HG03571 (cell line): ENCODE data around the gene PRSS22.

Source experiments
- ATAC-seq: cut with Tn5 transposase; IDR thresholded peaks from one replicate; pipeline ENCODE4 v1.9.1; 2021; ENCODE audit not compliant: unreplicated experiment

The PRSS22 gene

GRCh38 chr16:2881783-2882649 is 24.0 kb upstream of the PRSS22 start:
- no peak for ATAC-seq

- no peak for ATAC-seq
These were observed 22.0 kb upstream of the PRSS22 start for GRCh38 chr16:2879854-2880508.

DNA sequence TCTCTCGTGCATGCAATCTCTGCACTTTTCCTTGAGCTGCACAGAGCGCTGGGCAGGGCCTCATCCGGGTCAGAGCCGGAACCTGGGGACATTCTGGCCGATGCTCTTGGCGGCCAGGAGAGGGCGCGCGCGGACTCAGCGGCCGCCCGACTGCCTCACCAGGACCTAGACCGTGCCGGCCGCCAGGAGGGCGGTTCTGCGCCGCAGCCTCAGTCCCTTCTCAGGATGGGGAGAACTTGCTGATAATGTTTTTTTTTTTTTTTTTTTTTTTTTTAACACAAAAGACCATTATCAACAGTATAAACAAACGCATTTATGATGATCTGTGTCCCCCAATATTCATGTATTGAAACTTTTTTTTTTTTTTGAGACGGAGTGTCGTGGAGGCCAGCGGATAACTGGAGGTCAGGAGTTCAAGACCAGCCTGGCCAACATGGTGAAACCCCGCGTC is 17.0 kb upstream of the PRSS22 start:
- ATAC-seq, result no peak

DNA sequence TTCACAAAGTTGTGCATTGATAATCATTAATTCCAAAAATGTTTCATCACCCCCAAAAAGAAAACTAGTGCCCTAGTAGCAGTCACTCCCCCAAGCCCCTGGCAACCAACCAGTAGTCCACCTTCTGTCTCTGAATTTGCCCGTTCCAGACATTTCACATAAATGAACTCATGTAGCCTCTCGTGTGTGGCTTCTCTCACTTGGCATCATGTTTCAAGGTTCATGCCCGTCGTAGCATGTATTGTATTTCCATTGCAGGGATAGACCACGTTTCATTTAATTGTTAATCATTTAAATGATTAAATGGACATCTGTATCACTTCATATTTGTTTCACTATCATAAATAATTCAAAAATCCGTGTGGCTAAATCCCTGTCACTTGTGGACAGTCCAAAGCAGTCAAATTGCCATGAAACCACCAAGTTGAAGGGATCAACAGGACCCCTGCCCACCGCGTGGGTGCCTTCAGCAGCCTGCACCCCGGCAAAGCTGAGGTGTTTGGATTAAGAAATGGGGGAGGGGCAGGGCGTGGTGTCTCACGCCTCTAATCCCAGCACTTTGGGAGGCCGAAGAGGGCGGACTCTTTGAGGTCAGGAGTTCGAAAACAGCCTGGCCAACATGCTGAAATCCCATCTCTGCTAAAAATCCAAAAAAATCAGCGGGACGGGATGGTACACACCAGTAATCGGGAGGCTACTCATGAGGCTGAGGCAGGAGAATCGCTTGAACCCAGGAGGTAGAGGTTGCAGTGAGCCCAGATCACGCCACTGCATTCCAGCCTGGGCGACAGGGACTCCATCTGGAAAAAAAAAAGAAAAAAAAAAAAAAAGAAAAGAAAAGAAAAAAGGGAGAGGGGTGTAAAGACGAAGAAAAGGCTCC is 16.3 kb upstream of the PRSS22 start:
- ATAC-seq, result no peak

DNA sequence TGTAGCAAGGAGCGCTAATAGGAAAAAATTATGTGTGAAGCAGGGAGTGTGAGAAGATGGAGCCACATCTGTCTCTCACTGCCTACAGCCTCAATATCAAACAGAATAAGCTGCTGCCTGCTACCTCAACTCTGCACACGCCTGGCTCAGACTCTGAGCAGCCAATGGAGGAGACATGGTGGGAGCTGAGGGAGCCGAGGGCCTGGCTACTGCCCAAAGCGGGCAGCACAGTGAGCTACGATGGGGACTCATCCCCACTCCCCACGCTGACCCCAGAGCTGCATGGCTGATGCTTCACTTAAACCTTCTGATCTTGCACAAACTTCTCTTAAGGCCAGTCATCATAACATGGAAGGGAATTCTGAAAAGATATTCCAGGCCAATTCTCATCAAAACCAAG is 14.0 kb upstream of the PRSS22 start:
- no peak for ATAC-seq

DNA sequence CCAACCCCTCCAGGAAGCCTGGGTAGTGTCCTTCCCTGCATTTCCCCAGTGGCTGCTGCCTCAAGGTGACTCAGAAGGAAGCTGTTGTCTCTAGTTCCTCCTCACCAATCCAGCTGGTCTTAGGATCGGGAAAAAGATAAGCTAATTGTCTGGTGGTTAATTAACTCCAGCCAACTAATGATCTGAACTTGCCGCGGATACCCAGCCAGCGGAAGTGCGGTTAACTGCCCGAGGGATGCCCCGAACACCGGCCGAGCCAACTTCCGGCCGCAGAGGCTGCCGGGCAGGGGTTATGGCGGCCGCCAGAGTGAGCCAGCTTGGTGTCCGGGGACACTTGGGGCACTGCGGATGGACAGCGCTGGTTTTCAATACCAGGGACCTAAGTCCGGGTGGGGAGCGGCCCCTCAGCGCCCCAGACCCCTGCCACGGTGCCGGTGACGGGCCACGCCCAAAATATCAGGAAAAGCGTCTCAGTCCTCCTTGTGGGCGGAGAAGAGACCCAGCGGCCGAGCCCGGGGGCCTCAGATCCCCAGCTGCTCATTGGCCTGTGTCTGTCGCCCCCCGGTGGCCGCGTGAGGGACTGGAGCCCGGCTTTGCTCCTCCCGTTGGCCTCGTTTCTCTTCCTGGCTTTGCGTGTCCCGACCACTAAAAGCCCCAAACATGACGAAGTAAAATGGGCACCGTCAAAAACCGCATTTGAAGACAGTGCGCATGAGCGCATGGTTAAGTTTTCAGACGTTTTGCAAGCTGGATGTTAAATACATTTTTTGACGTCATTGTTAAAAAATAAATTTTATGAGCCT is 10.2 kb upstream of the PRSS22 start:
- ATAC-seq, result peak; percentile 73

DNA sequence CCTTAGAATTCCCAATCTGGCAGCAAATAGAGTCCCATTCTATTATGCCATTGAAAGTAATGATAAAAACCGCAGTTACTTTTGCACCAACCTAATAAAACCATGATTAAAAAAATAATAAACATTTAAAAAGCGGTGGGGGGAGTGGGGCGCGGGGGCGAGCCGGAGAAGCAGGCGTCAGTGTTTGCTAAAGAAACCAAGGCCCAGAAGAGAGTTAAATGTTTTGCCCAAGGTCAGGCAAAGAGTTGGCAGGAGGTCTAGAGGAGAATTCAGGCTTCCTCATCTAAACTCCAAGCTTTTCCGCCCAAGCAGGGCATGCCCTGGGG is 9.7 kb upstream of the PRSS22 start:
- no peak for ATAC-seq

GRCh38 chr16:2866431-2866830 is 8.5 kb upstream of the PRSS22 start:
- ATAC-seq, result no peak

DNA sequence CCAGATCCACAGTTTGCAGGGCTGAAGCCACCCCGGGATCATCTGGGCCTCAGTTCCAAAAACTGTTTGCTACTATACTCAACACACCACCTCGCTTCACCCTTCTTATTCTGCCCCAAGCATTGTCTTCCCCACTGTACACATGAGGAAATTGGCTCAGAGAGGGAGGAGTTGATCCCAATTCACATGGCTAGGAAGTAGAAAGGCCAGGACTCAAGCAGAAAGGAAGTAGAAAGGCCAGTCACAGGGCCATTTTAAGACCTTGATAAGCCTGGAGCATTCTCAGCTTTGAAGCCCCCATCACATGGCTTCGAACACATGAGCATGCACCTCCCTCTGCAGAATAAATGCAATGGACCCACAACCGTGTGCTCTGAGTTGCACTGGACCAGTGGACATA is 7.7 kb upstream of the PRSS22 start:
- ATAC-seq, result no peak

GRCh38 chr16:2860826-2861567 is 3.0 kb upstream of the PRSS22 start:
- no peak for ATAC-seq

DNA sequence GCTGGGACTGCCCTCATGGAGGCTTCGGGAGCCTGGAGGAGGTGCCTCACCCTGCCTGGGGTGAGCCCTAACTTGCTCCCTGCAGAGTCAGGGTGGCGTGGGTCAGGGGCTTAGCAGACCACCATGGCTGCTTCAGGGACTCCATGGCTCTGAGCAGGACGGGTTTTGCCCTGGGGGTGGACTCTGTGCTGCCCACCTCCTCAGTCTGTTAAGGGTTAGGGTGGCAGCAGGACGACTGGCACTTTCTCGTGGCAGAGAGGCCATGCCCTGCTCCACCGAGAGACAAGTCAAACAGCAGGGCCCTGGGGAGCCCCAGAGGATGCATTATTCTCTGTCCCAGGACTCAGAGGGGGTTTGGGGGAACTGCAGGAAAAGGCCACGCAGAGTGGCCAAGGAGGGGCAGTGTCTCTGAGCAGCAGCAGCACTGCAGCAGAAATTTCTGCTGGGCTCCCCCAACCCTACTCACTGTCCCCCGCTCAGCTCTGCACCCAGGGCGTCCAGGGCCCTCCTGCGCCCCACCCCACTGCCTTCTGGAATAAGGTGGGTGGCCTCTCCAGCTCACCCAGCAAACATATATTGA is 1.8 kb upstream of the PRSS22 start:
- ATAC-seq, result no peak

DNA sequence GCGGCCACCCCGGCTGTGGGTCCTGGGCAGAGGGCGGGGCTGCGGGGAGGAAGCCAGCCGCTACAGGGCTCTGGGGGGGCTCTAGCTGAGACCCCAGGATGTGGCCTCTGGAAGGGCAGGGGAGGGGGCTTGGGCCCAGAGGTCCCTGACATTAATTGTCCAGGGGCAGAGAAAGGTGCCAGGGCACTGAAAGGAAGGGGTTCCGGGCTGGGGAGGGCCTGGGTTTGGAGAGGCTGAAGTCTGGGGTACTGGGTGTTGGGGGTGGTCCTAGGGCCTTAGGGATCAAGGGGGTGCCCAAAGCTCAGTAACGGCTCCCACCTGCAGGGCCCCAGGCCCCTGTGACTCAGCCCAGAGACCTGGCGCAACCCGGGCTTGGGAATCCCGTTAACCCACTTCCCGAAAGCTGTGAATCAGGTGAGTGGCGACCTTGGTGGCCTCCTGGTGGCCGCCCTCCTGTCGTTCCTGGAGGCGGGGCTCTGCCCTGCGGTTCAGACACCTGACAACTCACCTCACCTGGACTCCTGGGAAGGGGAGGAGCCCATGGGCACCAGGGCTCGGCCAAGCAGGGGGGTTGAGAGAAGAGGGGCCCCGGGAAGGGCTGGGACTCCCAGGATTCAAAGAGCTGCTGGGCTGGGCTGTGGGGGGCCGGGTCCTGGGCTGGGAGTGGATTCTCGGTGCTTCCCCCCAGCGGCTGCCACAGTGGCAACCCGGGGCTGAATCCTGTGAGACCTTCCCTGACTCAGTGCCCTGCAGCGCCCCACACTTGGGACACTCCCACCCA is 465 bp upstream of the PRSS22 start:
- ATAC-seq, result no peak

DNA sequence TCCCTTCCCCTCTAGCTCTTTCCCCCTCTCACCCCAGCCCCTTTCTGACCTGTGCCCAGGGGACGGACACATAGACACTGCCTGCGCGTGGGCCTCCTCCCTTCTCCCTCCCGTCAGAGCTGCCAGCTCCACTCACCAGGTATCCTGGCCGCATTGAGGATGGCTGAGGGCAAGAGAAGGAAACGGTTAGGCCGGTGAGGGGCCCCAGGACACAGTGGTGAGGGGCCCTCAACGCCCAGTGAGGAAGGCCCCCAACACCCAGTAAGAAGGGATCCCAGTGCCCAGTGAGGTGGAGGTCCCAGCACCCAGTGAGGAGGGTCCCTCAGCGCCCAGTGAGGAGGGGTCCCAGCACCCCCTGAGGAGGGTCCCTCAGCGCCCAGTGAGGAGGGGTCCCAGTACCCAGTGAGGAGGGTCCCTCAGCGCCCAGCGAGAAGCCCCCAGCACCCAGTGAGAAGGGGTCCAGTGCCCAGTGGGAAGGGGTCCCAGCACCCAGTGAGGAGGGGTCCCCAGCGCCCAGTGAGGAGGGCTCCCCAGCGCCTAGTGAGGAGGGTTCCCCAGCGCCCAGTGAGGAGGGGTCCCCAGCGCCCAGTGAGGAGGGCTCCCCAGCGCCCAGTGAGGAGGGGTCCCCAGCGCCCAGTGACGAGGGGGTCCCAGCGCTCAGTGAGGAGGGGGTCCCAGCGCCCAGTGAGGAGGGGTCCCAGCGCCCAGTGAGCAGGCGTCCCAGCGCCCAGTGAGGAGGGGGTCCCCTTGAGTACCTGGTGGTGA is 1.1 kb downstream of the PRSS22 start:
- ATAC-seq, result no peak

DNA sequence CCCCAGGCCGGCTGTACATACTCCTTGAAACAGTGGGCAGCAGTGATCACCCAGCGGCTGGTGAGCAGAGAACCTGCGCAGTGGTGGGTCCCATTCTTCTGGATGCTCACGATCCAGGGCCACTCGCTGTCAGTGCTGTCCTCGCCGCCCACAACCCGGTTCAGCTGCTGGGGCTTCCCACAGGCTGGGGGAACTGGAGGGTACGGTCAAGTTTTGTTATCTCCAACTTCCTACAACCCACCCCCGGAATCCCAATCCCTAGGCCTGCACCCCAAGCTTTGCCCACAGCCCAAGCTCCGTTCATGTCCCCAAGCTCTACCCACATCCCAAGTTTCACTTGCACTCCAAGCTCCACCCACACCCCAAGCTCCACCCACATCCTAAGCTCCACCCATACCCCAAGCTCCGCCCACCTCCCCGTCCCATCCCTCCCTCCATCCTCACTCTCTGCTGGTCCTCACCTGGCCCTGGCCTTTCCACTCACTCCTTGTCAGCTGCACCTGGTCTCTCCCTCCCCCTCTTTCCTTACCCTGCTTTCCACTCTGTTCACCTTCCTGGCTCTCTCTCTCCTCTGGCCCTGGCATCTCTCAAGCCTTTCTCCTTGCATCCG is 1.8 kb downstream of the PRSS22 start:
- no peak for ATAC-seq

GRCh38 chr16:2855536-2855935 is 2.4 kb downstream of the PRSS22 start:
- ATAC-seq, result no peak

DNA sequence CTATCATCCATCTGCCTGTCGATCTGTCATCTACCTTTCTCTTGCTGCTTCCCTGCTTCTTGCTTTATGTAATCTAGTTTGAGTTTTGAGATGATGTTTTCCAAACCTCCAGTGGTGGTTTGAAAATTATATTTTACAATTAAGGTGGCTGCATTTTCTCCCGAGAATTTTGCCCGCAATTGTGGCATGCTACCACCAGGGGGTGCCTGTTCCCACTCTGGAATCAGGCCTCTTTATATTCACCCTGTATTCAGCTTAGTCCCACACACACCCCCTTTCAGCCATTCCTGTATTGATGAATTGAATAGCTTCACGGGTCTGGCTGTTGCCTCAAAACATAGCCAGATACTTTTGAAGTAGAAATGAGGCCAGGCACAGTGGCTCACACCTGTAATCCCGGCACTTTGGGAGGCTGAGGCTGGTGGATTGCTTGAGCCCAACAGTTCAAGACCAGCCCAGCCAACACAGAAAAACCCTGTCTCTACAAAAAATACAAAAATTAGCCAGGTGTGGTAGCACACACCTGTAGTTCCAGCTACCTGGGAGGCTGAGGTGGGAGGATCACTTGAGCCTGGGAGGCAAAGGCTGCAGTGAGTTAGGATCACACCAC is 3.2 kb downstream of the PRSS22 start:
- no peak for ATAC-seq

DNA sequence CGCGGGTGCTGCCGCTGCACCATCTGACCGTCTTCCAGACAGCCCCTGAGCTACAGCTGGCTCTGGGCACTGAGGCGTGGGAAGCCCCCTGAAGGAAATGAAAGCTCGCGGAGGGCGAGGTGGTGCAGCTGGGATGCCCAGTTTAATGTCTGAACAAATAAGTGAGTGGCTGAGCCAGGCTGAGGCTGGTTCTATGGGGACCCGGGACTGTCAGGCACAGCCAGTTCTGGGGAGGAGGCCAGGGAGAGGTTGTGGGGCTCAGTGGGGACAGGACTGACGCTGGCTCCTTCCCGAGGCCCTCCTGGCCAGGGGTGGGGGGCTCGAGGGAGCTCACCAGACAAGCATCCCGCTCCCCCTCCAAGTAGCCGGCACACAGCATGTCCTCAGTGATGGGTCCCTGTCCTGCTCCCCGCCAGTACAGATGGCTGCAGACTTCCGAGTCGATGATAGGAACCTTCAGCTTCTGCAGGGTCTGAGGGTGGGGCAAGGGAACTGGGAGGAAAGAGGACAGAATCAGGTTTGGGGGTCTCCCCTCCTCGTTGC is 4.4 kb downstream of the PRSS22 start:
- no peak for ATAC-seq
